ENCODE data around the gene TRIM6. TPM values are rescaled to one million over a fixed set of nuclear protein-coding genes. Genes with fewer than 3 reads are reported as not detected.

Gene TRIM6
- total RNA-seq, 1 donor from 2014 or later: 3.7 TPM

GRCh38 chr11:5620651-5621521 is 24.4 kb downstream of the TRIM6 start:
- peak overlapping the region; percentile 26 for H3K27ac ChIP-seq

GRCh38 chr11:5621580-5621979 is 25.1 kb downstream of the TRIM6 start:
- H3K4me1 ChIP-seq: peaks cover 46% of the 10 kb centered on the region
- no peak for TF ChIP-seq CTCF (IDR thresholded peaks at IDR 0.05)
- no peaks in the 10 kb centered on the region for H3K27me3 ChIP-seq (ENCODE audit: low read depth)
- intact Hi-C loops (cut with DNase I): no loop called here
- H3K27ac ChIP-seq: peak overlapping the region; percentile 26
- no peak overlapping the region for H3K4me3 ChIP-seq
- H3K36me3 ChIP-seq: no peaks in the 10 kb centered on the region
- DNase-seq: no peak
- H3K9me3 ChIP-seq: no peaks in the 10 kb centered on the region
- no peak for ATAC-seq

More at GRCh38 chr11:5620651-5621521, 24.4 kb downstream of the TRIM6 start:
- DNase-seq (no peak), ATAC-seq (peak; percentile 74 to 78)
- Histone ChIP-seq H3K4me3 (no peak overlapping the region), H3K36me3 (no peaks in the 10 kb centered on the region), H3K4me1 (peaks cover 42% of the 10 kb centered on the region), H3K9me3 (no peaks in the 10 kb centered on the region), H3K27me3 (ENCODE audit: low read depth) (no peaks in the 10 kb centered on the region)
- intact Hi-C loops (cut with DNase I): no loop called here
- TF ChIP-seq CTCF (IDR thresholded peaks at IDR 0.05): no peak

GRCh38 chr11:5622802-5623201 is 26.4 kb downstream of the TRIM6 start:
- intact Hi-C loops (cut with DNase I): no loop called here
- no peak for ATAC-seq
- no peak overlapping the region for H3K4me3 ChIP-seq
- peaks cover 46% of the 10 kb centered on the region for H3K4me1 ChIP-seq
- no peaks in the 10 kb centered on the region for H3K36me3 ChIP-seq
- no peaks in the 10 kb centered on the region for H3K9me3 ChIP-seq
- TF ChIP-seq CTCF (IDR thresholded peaks at IDR 0.05): no peak
- DNase-seq: no peak
- H3K27me3 ChIP-seq (ENCODE audit: low read depth): no peaks in the 10 kb centered on the region
- no peak overlapping the region for H3K27ac ChIP-seq

GRCh38 chr11:5624489-5625279 is 28.2 kb downstream of the TRIM6 start, which contains the start of gene TRIM34:
Gene TRIM34, plus strand, starts transcription at chr11:5625001. Its CDS starts 7,331 bp downstream, at chr11:5632332.
- Histone ChIP-seq H3K27me3 (ENCODE audit: low read depth) (no peaks in the 10 kb centered on the region), H3K4me1 (peaks cover 46% of the 10 kb centered on the region), H3K4me3 (peak within 1 kb of the TSS; percentile 67), H3K9me3 (no peaks in the 10 kb centered on the region), H3K36me3 (no peaks in the 10 kb centered on the region), H3K27ac (peak within 1 kb of the TSS; percentile 84)
- no peak for TF ChIP-seq CTCF (IDR thresholded peaks at IDR 0.05)
- DNase-seq (no peak), ATAC-seq (peak; percentile 94 to 96)
- intact Hi-C loops (cut with DNase I): no loop called here

GRCh38 chr11:5625281-5625680 is 28.8 kb downstream of the TRIM6 start:
- H3K27ac ChIP-seq: peak overlapping the region; percentile 84
- DNase-seq (no peak), ATAC-seq (peak; percentile 8 to 15)
- intact Hi-C loops (cut with DNase I): no loop called here
- TF ChIP-seq CTCF (IDR thresholded peaks at IDR 0.05): no peak
- peak overlapping the region; percentile 67 for H3K4me3 ChIP-seq
- no peaks in the 10 kb centered on the region for H3K27me3 ChIP-seq (ENCODE audit: low read depth)
- peaks cover 41% of the 10 kb centered on the region for H3K4me1 ChIP-seq
- no peaks in the 10 kb centered on the region for H3K36me3 ChIP-seq
- H3K9me3 ChIP-seq: no peaks in the 10 kb centered on the region

All from lower lobe of right lung (tissue), 2 donors.